Measurements from ENCODE around the gene HELZ2.

GRCh38 chr20:63565699-63566335 is 8.2 kb downstream of the HELZ2 start:
- no peak for TF ChIP-seq SUZ12 (IDR thresholded peaks at IDR 0.05)
- no peak for TF ChIP-seq ZNF384 (IDR thresholded peaks at IDR 0.05)
- TF ChIP-seq FOXK2 (IDR thresholded peaks at IDR 0.05), result no peak
- no peak for TF ChIP-seq SP1 (IDR thresholded peaks at IDR 0.05)
- no peak for TF ChIP-seq FOXM1 (IDR thresholded peaks at IDR 0.05; ENCODE audit: borderline replicate concordance)
- no peak for TF ChIP-seq BHLHE40 (IDR thresholded peaks at IDR 0.05; ENCODE audit: borderline replicate concordance)
- no peak for TF ChIP-seq TARDBP (IDR thresholded peaks at IDR 0.05)
